Right cardiac atrium (tissue), 5 donors: ENCODE results near the gene CMTM8. TPM values are rescaled to one million over a fixed set of nuclear protein-coding genes. Genes with fewer than 3 reads are reported as not detected.

Experiments used
- ATAC-seq, 2 donors: fragments of 200-7000 bp; cut with Tn5 transposase; one replicate each; pipeline versions ENCODE4 v1.8.0 to v1.9.1; 2020; ENCODE audit warnings: moderate library complexity in 2 of 2, mild to moderate bottlenecking in 1 of 2
- DNase-seq, 3 donors: peaks; one replicate each; pipeline ENCODE4 v3.0.0-alpha.2; 2020
- H3K27ac ChIP-seq: one replicate; pipeline ENCODE4 v1.5.1; 2013; ENCODE audit warnings: mild to moderate bottlenecking, low read length, control low read depth, moderate library complexity
- H3K27me3 ChIP-seq: one replicate; pipeline ENCODE4 v1.6.1; 2013; ENCODE audit not compliant: control insufficient read depth, insufficient read depth
- H3K4me1 ChIP-seq: one replicate; pipeline ENCODE4 v1.6.1; 2013; ENCODE audit warnings: low read length; ENCODE audit not compliant: control insufficient read depth, insufficient read depth
- H3K4me3 ChIP-seq: one replicate; pipeline ENCODE4 v1.5.1; 2013; ENCODE audit warnings: low read length, control low read depth
- H3K9me3 ChIP-seq: one replicate; pipeline ENCODE4 v1.6.1; 2013; ENCODE audit warnings: low read length; ENCODE audit not compliant: control insufficient read depth
- WGBS: extraction: QIAGEN DNeasy Blood & Tissue Kit; methylation state at CpG from one replicate; pipeline ENCODE4 v1.1.7; 2013; 5-methylcytosine and 5-hydroxymethylcytosine counted together
- intact Hi-C, 4 donors: fragments of 100-400 bp; cut with DNase I; formaldehyde crosslinking; loops; one replicate each; pipeline versions ENCODE4 v1.11.0 to v1.14.0; 2022 to 2023
- polyA plus RNA-seq: library from polyadenylated mRNA; stranded (reverse); fragments of 200-250 nt; gene quantifications from one replicate; pipeline ENCODE4 v1.2.3, GENCODE V29; 2013
- total RNA-seq, 4 donors: library from RNA; stranded (reverse); fragmentation: NEBNext Ultra II Directional; extraction: Animal tissue kit (Norgen Biotek cat#: 25700); gene quantifications; one replicate each; pipeline ENCODE4 v1.2.1, GENCODE V29; 2021
- donor health status: healthy with polysubstance abuse.
- donor health status: DM: no; HTN: yes; CAD: no.
- donor health status: DM: no; HTN: no; CAD: no.
- donor health status: DM: no; HTN: yes; CAD: no; lungs with severe emphysema.
- donor health status: DM: yes; HTN: yes; CAD: no.

Gene CMTM8
- total and polyA plus RNA-seq, 5 donors: 4.6 to 7.1 (median 5.5) TPM

- intact Hi-C loops: no loop called here
- Histone ChIP-seq H3K27ac (no peak overlapping the region), H3K4me3 (no peak overlapping the region), H3K4me1 (peaks cover 17% of the 10 kb centered on the region), H3K27me3 (no peaks in the 10 kb centered on the region), H3K9me3 (no peaks in the 10 kb centered on the region)
- ATAC-seq: peak in 1 of 2 donors; percentile 34
- WGBS: 90% methylated on average over 1 of the region's 1 CpG
- no peak for DNase-seq
Measured at GRCh38 chr3:32202496-32202895, 36.0 kb upstream of the CMTM8 start.

DNA sequence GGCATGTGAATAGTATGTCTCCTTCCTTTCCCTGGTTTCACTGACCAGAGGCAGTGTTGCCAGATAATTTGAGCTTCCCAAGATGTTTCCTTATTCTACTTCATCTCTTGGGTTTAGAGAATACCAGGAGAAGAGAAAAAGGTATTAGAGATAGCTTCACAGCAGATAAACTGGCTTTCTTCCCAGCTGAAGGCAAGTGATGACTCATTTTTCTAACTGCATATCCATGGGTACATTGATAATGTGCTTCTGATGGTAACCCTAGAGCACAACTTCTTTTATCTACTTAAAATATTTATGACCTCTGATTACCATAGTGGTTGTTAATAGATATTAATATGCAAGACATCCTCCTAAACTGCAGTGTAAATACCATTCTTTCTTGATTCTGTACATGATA lies 34.6 kb upstream of the CMTM8 start:
- H3K9me3 ChIP-seq: no peaks in the 10 kb centered on the region
- no peak overlapping the region for H3K4me3 ChIP-seq
- no peaks in the 10 kb centered on the region for H3K27me3 ChIP-seq
- no peak for ATAC-seq
- H3K27ac ChIP-seq: no peak overlapping the region
- no peak for DNase-seq
- peaks cover 17% of the 10 kb centered on the region for H3K4me1 ChIP-seq
- intact Hi-C loops: no loop called here

- no peak overlapping the region for H3K4me3 ChIP-seq
- DNase-seq (no peak), ATAC-seq (no peak)
- 84% methylated on average over 4 of the region's 4 CpGs for WGBS
- no peaks in the 10 kb centered on the region for H3K4me1 ChIP-seq
- H3K27me3 ChIP-seq: no peaks in the 10 kb centered on the region
- intact Hi-C loops: no loop called here
- H3K27ac ChIP-seq: no peak overlapping the region
- H3K9me3 ChIP-seq: no peaks in the 10 kb centered on the region
Measured at GRCh38 chr3:32208447-32208846, 30.0 kb upstream of the CMTM8 start.

GRCh38 chr3:32215185-32215584 lies 23.3 kb upstream of the CMTM8 start:
- 65% methylated on average over 2 of the region's 2 CpGs for WGBS
- ATAC-seq: no peak

DNA sequence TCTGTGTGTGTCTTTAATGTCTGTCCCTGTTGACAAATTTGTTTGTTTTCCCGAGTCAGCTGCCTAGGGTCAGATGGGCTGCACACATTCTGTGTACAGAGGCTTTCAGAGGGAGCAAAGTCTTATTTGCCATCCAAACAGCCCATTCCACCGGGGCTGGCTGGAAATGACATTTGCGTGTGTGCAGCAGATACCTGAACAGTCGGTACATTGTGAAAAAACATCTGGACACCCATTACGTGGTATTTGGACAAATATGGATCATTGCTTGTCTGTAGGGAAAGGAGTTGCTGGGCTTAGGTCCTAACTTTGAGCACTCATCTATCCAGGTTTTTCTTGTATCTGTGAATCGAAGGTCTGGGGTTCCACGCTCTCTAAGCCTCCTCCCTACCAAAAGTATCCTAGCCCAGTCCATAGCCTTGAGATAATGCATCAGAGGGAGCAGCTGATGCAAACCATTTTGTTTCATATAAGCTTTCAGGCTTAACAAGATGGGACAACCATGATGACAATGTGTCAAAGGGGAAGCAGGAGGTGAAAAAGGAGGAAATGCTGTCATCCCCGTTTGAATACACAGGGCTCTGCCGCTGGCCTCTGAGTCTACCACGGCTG lies 22.2 kb upstream of the CMTM8 start:
- no peak overlapping the region for H3K27ac ChIP-seq
- no peak overlapping the region for H3K4me3 ChIP-seq
- DNase-seq (no peak), ATAC-seq (no peak)
- intact Hi-C loops: no loop called here
- 69% methylated on average over 10 of the region's 10 CpGs for WGBS
- H3K9me3 ChIP-seq: peaks cover 3% of the 10 kb centered on the region
- no peaks in the 10 kb centered on the region for H3K4me1 ChIP-seq
- no peaks in the 10 kb centered on the region for H3K27me3 ChIP-seq

More at GRCh38 chr3:32215185-32215584, 23.3 kb upstream of the CMTM8 start:
- H3K9me3 ChIP-seq: peaks cover 3% of the 10 kb centered on the region
- H3K4me1 ChIP-seq: no peaks in the 10 kb centered on the region
- no peaks in the 10 kb centered on the region for H3K27me3 ChIP-seq
- H3K4me3 ChIP-seq: no peak overlapping the region
- no peak overlapping the region for H3K27ac ChIP-seq
- intact Hi-C loops: no loop called here
- no peak for DNase-seq

GRCh38 chr3:32217339-32217738 lies 21.1 kb upstream of the CMTM8 start:
- peaks cover 3% of the 10 kb centered on the region for H3K9me3 ChIP-seq
- WGBS: 95% methylated on average over 2 of the region's 2 CpGs
- ATAC-seq: no peak

DNA sequence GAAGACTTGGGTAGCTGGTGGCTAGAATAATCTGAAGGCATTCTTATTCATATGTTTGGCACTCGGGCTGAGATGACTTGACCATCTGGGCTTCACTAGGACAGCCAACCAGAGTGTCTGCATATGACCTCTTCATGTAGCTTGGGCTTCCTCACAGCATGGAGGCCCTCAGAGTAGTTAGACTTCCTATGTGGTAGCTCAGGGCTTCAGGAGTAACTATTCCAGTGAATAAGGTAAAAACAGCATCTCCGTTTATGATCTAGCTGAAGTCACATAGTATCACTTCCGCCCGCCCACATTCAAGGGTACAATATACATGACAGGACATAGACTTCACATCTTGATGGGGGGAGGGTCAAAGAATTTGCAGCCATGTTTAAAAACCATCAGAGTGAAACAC lies 18.9 kb upstream of the CMTM8 start:
- no peak for ATAC-seq
- Histone ChIP-seq H3K27me3 (no peaks in the 10 kb centered on the region), H3K9me3 (peaks cover 3% of the 10 kb centered on the region), H3K4me3 (no peak overlapping the region), H3K27ac (no peak overlapping the region), H3K4me1 (no peaks in the 10 kb centered on the region)
- 95% methylated on average over 4 of the region's 4 CpGs for WGBS
- DNase-seq: no peak
- intact Hi-C loops: no loop called here

More at GRCh38 chr3:32217339-32217738, 21.1 kb upstream of the CMTM8 start:
- H3K4me3 ChIP-seq: no peak overlapping the region
- H3K27ac ChIP-seq: no peak overlapping the region
- no peak for DNase-seq
- no peaks in the 10 kb centered on the region for H3K4me1 ChIP-seq
- no peaks in the 10 kb centered on the region for H3K27me3 ChIP-seq
- intact Hi-C loops: no loop called here

DNA sequence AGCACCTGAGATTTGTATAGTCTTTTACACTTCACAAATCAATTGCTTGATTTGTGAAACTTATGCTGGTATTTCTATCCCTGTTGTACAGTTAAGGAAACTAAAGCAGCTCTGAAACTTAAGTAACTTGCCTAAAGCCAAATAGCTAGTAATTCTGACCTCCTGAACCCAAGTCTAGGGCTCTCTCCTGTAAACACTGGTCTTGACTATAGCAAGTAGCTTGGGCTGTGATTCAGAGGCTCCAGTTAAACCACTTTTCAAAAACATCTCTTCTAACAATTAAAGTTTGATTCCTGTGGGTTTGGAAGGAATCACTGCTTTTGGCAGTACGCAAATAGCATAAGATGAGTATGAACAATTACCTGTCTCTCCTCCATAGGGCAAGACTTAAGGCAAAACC lies 18.5 kb upstream of the CMTM8 start:
- no peaks in the 10 kb centered on the region for H3K4me1 ChIP-seq
- WGBS: 99% methylated on average over 1 of the region's 1 CpG
- H3K4me3 ChIP-seq: no peak overlapping the region
- no peak overlapping the region for H3K27ac ChIP-seq
- intact Hi-C loops: no loop called here
- H3K9me3 ChIP-seq: peaks cover 3% of the 10 kb centered on the region
- no peak for DNase-seq
- H3K27me3 ChIP-seq: no peaks in the 10 kb centered on the region
- ATAC-seq: no peak

DNA sequence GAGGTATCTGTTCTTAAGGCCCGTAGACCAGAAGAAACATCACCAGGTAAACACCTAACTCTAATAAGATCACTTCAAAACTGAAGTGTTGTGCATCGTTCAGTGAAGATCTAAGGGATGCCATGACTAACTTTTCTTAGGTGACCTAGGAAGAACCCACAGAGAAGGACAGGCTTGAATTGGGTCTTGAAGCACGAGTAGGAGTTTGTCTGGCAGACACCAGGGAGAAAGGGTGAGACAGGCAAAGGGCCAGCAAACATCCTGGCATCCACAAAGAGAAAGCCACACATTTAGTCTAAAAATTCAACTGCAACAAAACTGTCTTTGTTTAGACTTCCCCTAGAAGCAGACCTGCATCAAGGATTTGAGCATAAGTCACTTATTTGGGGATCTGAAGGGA lies 15.5 kb upstream of the CMTM8 start:
- H3K4me3 ChIP-seq: no peak overlapping the region
- no peak for ATAC-seq
- H3K27me3 ChIP-seq: no peaks in the 10 kb centered on the region
- DNase-seq: no peak
- no peaks in the 10 kb centered on the region for H3K4me1 ChIP-seq
- H3K9me3 ChIP-seq: peaks cover 3% of the 10 kb centered on the region
- no peak overlapping the region for H3K27ac ChIP-seq
- 89% methylated on average over 3 of the region's 3 CpGs for WGBS
- intact Hi-C loops: no loop called here

- 71% methylated on average over 5 of the region's 5 CpGs for WGBS
- no peak overlapping the region for H3K4me3 ChIP-seq
- H3K9me3 ChIP-seq: peaks cover 3% of the 10 kb centered on the region
- ATAC-seq (no peak), DNase-seq (no peak)
- no peaks in the 10 kb centered on the region for H3K27me3 ChIP-seq
- H3K27ac ChIP-seq: no peak overlapping the region
- no peaks in the 10 kb centered on the region for H3K4me1 ChIP-seq
- intact Hi-C loops: no loop called here
Measured at GRCh38 chr3:32224016-32224516, 14.4 kb upstream of the CMTM8 start.

DNA sequence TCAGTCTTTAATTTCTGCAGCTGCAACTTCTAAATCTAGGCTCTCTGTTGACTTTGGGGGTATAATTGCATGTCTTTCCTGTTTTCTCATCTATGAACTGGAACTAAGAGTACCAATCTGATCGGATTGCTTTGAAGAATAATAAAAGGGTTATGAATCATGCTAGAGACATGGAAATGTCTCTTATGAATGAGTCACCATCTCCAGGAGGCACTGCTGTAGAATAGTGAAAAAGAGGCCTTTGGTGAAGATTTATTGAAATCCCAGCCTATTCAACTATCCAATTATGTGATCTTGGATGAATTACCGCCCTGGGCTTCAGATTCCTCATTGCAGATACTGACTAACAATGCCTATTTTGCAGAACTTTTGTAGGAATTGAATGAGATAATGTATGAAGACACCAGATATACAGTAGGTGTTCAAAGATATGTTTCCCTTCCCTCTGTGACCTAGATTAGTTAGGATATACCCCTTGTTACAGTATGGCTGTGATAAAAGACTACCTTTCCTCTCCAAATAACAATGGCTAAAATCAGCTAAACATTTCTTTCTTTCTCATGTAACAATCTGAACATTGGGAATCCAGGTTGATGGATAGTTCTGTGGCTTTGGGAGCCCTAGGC lies 11.5 kb upstream of the CMTM8 start:
- no peaks in the 10 kb centered on the region for H3K9me3 ChIP-seq
- no peaks in the 10 kb centered on the region for H3K27me3 ChIP-seq
- no peak overlapping the region for H3K4me3 ChIP-seq
- ATAC-seq (no peak), DNase-seq (no peak)
- 83% methylated on average over 2 of the region's 2 CpGs for WGBS
- no peaks in the 10 kb centered on the region for H3K4me1 ChIP-seq
- H3K27ac ChIP-seq: no peak overlapping the region
- intact Hi-C loops: no loop called here
